HG03196 (cell line): ENCODE data around the gene MEAF6.
A peak's percentile ranks its signal among the peaks of the same experiment; 100 is the strongest.

Source experiments
- ATAC-seq: cut with Tn5 transposase; IDR thresholded peaks from one replicate; pipeline ENCODE4 v1.9.1; 2021; ENCODE audit not compliant: unreplicated experiment

Gene MEAF6

DNA sequence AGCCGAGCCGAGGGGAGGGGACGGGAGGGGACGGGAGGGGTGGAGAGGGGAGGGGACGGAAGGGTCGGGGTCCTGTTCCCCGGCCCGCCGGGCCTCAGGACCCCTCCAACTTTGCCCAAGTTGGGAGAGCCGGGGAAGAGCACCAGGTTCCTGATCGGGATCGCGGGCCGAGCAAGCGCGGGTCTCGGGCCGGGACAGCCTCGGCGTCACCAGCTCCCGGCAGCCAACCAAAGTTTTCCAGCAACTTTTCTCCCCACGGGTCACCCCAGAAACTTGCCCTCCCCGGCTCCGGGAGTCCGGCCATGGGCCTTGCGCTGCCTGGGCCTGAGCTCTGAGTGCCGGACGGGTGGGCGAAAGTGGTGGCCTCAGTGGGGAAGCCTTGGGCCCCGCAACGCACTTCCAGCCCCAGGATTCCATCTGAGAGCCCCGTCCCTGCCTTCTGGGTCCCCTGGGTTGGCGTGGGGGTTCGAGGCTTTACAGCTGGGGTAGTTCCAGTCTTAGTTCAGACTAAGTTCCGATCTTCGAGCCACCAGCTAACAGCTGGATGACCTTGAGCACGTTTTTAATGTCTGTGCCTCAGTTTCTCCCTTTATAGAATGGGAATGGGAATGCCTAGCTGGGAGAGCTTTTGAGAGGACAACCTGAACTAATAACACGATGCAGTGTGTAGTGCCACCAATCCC is 39.7 kb downstream of the MEAF6 start:
- no peak for ATAC-seq

- ATAC-seq, result peak; percentile 43
Observed at GRCh38 chr1:37474046-37474696, 40.4 kb downstream of the MEAF6 start, which contains the start of gene ZC3H12A. Gene ZC3H12A (plus strand): TSS chr1:37474580. CDS start chr1:37475497, 917 bp downstream.

- ATAC-seq, result no peak
Observed at GRCh38 chr1:37473431-37474045, 41.0 kb downstream of the MEAF6 start.

DNA sequence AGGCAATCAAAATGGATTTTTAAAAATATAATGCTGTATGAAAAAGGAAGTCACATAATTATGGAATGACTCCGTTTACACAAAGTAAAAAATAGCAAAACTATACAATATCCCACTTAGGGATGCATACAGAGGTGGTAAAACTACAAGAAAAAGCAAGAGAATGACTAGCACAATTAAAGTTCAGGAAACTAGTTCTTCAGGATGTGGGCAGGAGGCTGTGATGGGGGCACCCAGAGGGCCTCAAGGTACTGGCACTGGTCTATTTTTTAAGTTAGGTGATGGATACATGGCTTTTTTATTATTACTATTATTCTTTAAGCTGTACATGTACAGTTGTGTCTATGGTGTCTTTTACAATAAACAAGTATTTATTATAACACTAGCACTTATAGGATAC is 41.6 kb downstream of the MEAF6 start:
- ATAC-seq, result no peak

DNA sequence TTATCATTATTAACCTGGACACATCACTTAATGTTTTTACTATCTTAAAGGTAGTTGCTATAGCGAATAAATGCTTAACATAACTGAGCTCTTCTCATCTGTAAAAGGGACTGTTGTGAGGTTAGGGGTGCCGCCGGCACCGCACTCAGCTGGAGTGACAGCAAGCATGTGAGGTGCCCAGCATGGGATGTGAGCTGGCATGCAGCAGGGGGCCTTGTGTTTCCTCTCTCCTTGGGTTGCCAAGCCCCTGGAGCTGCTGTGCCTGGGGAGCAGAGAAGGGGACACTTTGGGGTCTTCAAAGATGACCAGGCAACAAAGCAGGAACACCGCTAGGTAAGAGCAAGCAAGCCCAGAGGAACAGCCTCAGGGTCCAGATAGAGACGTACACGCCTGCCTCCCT is 42.3 kb downstream of the MEAF6 start:
- no peak for ATAC-seq

- ATAC-seq, result no peak
Observed at GRCh38 chr1:37471345-37472231, 43.0 kb downstream of the MEAF6 start.

- no peak for ATAC-seq
Observed at GRCh38 chr1:37469386-37469785, 45.2 kb downstream of the MEAF6 start.

DNA sequence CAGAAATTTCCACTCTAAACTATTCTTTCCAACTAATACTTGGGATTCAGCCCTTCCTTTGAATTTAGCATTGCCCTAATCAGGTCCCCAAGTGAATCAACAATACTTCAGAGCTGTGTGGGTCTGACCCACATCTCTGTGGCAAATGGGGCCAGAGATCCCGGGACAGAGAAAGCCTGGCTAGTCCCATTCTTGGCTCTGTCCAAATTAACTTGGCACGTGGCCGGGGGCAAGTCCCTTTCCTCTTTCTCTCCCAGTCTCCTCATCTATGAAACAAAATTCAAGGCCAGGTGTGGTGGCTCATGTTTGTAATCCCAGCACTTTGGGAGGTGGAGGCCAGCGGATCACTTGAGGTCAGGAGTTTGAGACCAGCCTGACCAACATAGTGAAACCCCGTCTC is 46.5 kb downstream of the MEAF6 start:
- ATAC-seq, result no peak

DNA sequence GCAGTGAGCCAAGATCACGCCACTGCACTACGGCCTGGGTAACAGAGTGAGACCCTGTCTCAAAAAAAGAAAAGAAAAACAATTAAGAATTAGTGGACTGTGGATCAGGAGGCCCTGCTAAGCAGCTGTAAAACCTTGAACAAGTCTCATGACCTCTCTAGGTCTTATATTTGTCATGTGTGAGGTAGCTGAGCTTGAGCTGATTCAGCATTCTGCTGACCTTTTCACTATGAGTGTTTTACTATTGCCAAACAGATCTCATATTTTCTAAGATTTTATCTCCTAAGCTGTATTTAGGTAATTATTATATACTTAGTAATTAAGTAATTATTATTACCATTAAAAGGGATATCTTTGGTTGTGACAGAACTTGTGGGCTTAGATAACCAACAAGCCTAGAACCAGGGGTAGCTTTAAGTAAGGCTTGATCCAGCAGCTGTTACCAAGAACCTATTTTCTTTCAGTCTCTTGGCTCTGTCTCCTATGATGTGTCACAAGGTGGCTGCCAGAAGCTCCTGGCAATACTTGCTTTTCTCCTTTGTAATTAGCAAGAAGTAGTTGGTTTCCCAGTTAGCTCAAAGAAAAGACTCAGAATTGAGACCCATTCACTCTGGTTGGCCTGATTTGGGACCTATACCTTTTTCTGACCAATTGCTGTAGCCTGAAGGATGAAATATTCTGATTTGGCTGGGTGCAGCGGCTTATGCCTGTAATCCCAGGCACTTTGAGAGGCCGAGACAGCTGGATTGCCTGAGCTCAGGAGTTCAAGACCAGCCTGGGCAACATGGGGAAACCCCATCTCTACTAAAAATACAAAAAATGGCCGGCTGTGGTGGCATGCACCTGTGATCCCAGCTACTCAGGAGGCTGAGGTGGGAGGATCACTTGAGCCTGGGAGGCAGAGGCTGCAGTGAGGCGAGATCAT is 48.7 kb downstream of the MEAF6 start:
- ATAC-seq, result no peak

DNA sequence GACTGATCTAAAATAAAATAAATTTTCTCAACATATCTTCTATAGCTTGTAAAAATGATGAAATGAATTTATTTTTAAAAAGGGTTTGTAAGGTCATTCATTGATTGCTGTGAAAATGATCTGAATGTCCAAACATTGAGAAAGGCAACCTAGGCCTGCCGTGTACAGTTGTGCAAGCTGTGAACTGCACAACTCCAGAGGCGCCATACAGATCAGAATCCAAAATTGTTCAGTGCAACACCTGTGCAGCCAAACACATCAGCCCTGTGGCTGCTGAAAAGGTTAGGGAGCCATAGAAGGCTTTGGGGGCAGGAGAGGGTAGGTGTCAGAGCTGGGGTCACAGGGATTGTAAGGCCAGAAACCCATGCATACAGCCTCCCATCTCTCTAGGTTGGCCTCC is 50.1 kb downstream of the MEAF6 start:
- no peak for ATAC-seq

DNA sequence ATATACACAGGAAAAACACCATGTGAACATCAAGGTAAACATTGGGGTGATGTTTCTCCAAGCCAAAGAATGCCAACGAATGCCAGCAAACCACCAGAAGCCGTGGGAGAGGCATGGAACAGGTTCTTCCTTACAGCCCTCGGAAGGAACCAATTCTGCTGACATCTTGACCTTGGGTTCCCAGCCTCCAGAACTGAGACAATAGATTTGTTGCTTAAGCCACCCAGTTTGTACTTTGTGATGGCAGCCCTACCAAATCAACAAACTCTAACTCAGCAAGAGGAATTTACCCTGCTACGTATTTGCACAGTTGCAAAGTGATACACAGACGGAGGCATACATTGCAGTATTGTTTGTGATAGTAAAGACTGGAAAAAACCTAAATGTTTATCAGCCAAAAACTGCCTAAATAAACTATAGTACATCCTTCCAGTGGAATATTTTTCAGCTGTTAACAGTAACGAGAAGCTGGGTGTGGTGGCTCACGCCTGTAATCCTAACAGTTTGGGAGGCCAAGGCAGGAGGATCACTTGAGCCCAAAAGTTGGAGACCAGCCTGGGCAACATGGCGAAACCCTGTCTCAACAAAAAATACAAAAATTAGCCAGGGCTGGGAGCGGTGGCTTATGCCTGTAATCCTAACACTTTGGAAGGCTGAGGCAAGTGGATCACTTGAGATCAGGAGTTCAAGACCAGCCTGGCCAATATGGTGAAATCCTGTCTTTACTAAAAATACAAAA is 52.7 kb downstream of the MEAF6 start:
- no peak for ATAC-seq

- ATAC-seq, result no peak
Observed at GRCh38 chr1:37458551-37458950, 56.0 kb downstream of the MEAF6 start.

DNA sequence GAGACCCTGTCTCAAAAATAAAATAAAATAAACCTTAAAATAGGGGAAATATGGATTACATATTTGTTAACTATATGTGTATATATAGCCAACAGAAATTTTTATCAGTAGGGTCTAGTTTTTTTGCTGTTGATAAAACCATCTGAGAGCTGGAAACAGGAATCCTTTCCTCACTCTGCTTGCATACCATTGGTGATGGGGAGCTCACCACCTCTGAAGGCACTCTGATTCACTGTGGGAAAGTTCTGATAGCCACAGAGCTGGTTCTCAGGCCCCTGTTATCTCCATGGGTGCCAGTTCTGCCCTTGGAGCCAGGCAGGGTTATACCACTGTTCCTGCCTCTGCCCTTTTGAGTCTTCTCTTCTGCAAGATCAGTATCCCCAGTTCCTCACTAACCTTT is 58.0 kb downstream of the MEAF6 start:
- no peak for ATAC-seq

DNA sequence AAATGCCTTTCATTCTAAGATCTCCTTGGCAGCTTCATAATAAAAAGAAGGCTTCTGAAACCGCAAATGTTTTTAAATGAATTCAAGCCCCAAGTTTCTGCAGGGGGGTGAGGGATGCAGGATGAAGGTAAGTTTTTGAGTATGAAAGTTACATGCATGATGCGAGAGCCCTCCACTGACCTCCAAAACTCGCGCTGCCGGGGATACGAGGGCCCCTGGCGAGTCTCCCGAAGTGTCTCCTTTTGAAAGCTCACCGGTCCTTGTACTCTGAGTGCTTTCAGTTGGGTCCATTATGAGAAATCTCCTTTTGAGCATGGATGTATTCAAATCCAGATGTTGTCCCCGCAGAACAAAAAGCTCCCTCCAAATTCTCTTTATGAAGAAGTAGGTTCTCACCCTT is 59.0 kb downstream of the MEAF6 start:
- no peak for ATAC-seq

DNA sequence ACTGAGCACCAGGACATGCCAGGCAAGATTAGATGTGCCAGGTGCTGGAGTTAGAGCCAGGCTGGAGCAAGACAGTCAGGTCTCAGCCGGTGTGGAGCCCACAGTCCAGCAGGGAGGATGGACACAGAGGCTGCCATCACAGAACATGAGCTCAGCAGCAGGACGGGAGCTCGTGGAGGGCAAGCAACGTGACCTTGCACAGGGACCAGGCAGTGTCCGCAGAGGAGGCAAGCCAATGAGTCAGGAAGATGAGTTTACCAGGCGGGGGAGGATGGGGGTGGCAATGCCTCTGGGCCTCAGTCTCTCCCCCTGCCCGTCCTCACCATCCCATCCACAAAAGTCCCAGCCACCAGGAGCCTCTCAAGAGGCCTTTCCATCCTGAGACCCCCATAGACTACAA is 60.9 kb downstream of the MEAF6 start:
- no peak for ATAC-seq

DNA sequence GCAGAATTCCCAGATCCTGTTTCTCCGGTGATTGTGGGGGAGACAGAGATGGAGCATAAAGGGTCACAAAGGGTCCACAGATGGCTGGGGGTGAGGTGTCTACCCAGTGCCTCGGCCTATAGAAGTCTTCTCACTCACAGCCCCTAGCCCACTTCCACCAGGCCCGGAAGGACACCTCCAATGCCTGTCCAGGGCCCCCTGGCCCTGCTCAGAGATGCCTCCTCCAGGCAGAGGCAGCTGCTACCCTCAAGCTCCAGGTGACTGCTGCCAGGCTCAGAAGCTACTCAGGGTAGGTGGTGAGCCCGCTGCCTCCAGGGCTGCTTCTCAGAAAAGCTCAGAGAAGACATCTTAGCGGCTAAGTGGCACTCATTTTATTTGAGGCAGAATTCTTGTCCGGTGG is 62.1 kb downstream of the MEAF6 start:
- ATAC-seq, result no peak

- no peak for ATAC-seq
Observed at GRCh38 chr1:37449936-37450335, 64.6 kb downstream of the MEAF6 start.

- ATAC-seq, result no peak
Observed at GRCh38 chr1:37448691-37449417, 65.7 kb downstream of the MEAF6 start.

- no peak for ATAC-seq
Observed at GRCh38 chr1:37448185-37448584, 66.4 kb downstream of the MEAF6 start.
